ENCODE results near the gene DMKN. TPM values are rescaled to one million over a fixed set of nuclear protein-coding genes. Genes with fewer than 3 reads are reported as not detected.
"Not testable (repeated sequence)": the region's sequence is repeated elsewhere in the genome, so short reads cannot be mapped to it uniquely, and the experiment has no call there.

DMKN gene
- total RNA-seq, 1 experiment from 2014 or later = 19.6 TPM

DNA sequence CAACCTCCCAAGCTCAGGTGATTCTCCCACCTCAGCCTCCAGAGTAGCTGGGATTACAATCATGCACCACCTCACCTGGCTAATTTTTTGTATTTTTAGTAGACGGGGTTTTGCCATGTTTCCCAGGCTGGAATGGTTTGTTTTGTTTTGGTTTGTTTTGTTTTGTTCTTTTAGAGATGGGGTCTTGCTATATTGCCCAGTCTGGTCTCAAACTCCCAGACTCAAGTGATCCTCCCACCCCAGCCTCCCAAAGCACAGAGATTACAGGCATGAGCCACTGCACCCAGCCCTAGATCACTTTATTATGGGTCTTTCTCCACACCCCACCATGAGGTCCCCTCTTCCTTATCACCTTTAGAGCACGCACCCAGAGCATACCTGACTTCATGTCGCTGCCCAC lies 15.2 kb downstream of the DMKN start:
- no peak for DNase-seq (ENCODE audit: low spot score)

DNA sequence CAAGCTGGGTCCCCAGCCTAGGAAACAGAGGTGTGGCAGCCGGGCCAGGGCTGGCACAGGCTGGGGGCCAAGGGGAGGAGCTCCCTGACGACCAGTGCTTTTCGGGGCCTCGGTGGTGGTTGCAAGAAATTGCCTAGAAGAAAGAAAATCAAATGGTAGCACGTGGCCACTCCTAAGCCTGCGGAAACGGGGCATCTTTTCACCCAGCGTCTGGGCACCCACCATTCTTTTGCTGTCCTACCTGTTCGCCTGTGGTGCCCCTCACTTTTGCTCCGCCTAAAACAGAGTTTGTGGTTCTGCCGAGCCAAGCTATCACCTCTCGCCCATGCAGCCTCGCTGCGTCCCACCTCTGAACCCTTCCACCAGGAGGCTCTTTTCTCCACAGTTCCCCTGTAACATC lies 16.0 kb downstream of the DMKN start:
- DNase-seq (ENCODE audit: low spot score) = no peak

DNA sequence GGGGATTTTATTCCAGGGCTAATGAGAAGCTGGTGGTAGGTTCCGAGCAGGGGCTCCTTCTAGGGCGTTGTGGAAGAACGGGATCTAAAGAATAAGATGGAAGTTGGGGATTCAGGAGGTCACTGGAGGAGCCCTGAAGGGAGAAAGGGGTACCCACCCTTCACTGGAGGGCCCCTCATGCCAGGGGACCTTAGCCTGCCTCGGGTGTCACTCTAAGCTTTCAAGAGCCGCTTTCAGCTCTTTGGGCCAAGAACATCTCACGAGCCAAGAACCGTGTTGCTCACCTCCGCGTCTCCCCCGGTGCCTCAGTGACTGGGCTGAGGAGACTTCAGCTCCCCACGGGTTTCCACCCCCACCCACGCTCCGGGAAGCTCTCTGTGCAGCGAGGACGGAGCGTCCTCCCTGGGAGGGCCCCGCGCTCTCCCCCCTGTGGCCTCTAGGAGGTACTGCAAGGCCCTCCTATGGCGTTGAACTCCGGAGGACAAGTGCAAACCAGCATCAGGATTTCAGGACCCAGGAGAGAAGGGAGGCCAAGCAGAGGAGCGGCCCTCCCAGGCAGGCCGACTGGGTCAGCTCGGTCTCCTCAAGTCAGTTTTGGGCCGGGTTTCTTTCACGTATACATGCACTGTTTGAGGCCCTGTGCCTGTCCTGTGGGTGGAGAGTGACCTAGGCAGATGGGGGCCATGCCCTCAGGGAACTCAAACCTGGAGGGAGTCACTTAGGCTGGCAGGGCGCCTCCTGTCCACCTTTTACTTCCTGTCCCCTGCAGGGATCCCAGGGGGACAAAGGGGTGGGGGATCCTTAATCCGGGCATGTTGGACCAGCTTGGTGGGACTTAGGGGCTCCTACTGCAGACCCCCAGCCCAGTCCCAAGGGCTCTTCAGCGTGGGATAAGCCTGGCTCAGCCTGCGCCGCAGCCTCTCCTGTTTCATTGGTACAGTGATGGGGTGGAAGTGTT lies 18.1 kb downstream of the DMKN start:
- DNase-seq (ENCODE audit: low spot score) = peak; percentile 77

DNA sequence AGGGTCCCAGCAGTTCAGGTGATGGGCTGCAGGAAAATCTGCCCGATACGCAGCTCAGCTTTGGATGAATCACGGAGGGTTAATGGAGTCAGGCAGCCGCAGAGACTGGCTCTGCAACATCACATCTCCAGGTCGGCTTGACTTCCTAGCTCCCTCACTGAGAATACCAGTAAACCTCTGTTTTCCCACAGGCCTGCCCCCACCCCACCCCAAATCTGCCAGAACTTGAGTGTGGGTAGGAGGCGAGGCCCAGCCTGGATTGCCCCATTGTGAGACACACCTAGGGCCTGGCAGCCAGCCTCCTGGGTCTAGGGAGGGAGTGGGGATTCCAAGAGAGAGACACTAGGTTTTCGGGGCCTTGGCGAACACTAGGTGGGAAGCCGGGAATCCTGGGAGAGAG lies 19.5 kb downstream of the DMKN start:
- DNase-seq (ENCODE audit: low spot score) = no peak

DNA sequence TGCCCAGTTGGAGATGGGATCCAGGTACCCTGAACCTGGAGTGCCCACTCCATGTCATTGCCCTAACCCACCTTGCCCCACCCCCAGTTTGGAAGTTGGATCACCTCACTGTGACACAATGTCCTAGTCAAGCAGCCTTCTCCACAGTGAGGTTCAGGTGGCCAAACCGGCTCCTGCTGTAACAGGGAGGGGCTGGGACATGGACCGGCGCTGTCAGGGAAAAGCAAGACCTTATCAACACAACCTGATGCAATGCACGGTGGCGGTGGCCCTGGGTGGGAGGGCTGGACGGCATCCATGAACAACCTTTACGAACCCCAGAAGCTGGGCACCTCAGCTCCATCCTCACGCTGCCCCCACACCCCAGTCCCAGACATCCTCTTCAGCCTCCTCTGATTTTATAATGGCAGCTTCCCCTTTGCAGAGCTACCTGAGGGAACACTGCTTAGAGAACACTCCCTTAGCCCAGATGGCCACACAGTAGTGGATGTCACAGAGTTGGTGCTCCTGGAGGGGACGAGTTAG lies 21.6 kb downstream of the DMKN start:
- DNase-seq (ENCODE audit: low spot score) = no peak

DNA sequence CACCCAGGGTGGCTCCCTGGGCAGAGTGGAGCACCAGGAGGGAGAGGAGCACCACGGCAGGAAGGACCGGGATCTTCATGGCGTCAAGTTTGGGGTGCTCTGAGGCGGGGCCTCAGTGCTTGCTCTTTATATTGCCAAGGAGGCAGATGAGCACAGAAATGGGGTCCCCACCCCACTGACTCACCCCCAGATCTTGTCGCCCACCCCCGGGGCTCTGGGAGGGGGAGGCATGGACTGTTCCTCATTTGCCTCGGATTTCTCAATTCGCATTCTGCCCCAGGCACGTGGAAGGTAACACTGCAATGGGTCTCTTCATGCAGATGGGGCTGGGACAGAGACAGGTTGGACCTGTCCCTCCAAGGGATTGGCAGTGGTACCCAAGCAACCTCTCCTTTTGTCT lies 23.1 kb downstream of the DMKN start, which contains the start of gene KRTDAP:
Gene KRTDAP, minus strand, starts transcription at position 101 of the 400 bp plus-strand sequence. Its CDS starts 22 bp downstream, at position 79.
- no peak for DNase-seq (ENCODE audit: low spot score)

DNA sequence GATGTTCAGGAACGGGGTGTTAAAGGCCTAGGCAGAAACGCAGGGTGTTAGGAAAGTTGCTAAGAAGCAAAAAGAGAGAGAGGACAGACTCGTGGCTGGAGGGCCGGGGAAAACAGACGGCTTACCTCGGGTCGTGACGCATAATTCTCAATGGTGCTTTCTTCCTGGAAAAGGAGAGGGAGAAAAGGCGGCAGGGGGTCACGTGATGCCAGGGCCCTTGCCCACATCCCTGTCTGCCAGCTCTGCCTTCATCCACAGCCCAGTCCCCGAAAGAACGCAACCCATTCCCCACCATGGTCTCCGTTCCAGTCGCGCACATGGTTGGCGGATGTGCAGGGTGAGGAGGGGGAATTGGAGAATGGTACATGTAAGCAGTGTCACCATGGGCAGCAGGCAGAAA lies 24.8 kb downstream of the DMKN start:
- no peak for DNase-seq (ENCODE audit: low spot score)

DNA sequence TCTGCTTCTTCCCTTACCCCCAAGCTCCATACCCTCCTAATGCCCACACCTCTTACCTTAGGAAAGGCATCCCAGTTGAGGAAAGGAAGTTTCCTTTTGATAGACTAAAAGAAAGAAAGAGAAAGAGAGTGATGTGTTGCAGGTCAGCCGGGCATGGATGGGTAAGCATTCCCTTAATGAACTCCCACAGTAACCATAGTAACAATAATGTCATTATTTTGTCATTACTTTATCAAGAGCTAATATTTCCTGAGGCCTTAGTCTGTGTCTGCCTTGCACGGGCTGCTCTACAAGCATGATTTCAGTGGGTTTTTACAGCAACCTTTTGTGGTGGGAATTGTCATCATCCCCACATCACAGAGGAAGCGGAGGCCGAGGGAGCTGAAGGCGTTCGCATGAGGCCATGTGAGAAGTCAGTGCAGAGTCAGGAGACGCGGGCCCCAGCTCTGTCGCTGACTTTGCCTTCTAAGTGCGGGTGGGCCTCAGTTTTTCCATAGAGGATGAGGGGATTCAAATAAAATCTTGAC lies 25.7 kb downstream of the DMKN start:
- DNase-seq (ENCODE audit: low spot score) = no peak

DNA sequence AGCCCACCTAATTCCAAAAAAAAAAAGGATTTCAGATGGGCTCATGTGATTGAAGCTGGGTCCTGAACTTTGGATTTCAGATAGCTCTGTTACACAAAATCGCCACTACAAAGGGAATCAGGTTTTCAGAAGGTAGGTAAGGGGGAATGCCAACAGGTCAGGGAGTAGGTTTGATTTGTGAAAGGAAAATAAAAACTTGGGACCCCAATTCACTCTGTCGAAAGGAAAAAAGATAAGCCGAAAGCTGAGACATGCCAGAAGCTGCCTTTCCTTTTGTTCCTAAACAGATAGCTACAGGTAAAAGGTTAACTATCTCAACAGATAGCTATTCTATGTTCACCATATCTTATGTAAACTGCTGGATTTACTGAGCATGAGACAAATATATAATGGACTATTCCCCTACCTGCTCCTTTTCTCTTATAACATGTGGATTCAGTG lies 27.2 kb downstream of the DMKN start:
- no peak for DNase-seq (ENCODE audit: low spot score)

DNA sequence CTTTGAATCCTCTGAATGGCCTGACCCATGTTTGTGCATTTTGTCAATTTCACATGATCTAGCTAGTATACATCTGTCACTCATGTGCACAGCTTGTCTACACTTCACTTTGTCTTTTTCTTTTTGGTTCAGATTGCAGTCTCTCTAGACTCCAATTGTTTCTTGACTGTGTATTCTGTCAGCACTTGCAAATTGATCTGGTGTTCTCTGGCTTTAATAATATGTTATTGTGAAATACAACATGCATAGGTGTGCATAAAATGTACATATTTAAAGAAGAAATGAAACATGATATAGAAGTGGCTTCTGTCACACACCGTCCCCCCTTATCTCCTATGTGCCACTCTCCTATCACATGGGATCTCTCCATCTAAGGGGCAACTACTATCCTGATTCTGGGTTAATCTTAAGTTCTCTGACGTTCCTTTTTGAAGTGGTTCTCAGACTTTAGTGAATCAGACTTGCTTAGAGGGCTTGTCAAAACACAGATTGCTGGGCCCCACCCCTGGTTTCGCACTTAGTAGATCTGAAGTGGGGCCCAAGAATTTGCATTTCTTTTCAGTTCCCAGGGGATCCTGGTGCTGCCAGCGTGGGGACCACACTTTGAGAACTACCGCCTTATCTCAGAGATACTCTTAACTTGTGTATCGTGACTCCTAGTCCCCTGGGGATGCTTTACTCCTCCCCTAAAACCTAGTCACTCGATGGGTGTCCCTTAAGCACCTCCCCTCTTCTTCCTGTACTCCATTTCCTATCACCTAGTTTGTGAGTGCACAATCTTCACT lies 29.0 kb downstream of the DMKN start:
- DNase-seq (ENCODE audit: low spot score) = no peak

DNA sequence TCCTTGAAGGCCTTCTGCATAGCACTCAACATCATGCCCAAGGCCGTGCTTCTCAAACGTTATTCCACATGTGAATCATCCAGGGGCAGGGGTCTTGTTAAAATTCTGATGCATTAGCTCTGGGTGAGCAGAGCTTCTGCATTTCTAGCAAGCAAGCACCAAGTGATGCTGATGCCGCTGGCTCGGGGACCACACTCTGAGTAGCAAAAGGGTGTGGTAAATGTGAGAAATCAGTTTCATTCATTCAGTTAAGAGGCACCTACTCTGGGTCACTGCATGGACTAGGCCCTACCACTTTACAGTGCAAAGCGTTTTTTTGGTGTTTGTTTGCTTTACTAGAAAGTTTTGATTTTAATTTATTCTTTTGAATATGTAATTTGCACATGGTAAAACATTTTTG lies 30.4 kb downstream of the DMKN start:
- DNase-seq (ENCODE audit: low spot score) = no peak

DNA sequence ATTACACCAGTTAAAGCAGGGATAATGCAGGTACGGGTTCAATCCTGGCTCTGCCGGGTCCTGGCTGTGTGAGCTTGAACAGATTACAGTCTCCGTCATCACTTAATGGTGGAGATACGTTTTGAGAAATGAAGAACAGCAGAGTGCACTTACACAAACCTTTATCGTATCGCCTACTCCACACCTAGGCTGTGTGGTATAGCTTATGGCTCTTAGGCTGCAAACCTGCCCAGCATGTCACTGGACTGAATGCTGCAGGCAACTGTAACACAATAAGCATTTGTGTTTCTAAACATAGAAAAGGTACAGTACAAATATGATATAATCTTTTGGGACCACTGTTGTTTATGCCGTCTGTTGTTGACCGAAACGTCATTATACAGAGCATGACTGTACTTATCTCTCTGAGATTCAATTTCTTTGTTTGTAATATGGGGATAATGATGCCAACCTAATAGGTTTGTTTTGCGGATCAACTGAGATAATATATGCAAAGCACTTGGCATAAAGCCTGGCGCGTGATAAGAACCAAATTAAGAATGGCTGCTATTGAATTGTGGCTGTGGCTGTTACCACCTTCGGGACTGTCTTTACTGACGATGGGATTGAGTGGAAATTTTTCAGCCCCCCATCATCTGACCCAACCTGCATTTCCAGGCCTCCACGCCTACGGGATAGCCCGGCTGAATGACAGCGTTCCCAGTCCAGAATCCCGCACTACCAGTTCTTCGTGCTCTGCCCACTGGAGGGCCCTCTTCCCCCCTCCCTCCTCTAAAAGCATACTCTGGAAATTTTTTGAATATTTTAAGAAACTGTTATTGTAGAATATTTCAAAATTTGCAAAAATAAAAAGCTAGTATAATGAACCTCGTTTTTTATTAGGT lies 34.4 kb downstream of the DMKN start:
- no peak for DNase-seq (ENCODE audit: low spot score)

DNA sequence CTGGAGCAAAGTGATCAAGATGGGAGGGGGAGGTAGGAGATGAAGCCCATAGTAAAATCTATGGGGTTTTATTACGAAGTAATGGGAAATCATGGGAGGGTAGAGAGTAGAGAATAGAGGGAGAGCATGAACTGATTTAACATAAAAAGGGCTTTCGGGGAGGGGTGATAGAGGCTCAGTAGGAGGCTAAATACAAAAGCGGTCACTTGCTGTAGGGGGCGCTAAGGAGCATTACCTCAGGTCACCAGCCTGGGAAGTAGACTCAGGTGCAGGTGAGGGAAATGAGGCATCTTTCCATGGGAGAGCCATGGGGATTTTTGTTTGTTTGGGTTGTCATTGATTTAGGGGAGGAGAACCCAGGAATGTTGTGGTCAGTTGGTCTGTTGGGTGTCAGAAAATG lies 37.3 kb downstream of the DMKN start:
- DNase-seq (ENCODE audit: low spot score) = no peak

DNA sequence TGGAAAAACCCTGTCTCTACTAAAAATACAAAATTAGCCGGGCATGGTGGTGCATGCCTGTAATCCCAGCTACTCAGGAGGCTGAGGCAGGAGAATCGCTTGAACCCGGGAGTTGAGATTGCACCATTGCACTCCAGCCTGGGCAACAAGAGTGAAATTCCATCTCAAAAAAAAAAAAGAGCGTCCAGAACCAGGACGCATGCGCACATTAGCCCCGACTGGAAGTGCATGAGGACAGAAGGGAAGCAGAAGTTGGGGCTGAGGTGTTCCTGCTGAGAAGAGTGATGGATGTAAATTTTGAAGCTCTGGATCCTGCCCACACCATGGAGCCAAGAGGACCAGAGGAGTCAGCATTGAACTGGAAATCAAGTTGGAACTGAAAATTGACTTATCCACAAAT lies 38.9 kb downstream of the DMKN start:
- DNase-seq (ENCODE audit: low spot score) = not testable (repeated sequence)

DNA sequence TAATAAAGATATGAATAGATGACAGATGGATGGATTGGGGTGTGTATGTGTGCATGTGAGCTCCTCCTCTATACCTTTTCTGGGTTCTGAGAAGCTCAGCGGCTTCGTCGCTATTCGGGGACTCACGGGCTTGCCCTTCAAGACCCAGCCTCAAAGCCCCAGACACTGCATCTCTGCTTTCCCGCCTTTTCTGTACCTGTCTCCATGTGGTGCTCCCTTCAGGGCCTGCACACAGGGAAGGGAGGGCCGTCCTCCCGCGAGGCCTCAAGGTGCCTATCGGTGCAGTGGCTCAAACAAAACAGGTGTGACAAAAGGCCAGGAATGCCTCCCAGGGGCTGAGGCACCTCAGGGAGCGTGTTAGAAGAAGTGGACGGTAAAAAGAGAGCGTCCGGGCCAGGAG lies 39.3 kb downstream of the DMKN start:
- no peak for DNase-seq (ENCODE audit: low spot score)

DNA sequence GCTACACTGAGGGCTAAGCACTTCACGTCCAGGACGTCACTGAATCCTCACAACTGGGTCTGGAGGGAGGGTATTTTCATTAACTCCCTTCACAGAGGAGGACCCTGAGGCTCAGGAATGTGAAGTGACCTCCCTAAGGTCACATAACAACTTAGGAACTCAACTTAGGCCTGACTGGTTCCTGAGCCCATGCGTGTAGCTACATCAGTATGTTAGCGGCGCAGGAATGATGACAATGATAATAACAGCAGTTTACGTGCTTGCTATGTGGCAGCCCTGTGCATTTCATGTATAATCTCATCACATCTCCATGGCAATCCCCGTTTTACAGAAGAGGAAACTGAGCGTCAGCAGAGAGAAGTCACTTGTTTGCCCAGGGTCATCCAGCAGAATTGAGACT lies 41.5 kb downstream of the DMKN start:
- DNase-seq (ENCODE audit: low spot score) = no peak

DNA sequence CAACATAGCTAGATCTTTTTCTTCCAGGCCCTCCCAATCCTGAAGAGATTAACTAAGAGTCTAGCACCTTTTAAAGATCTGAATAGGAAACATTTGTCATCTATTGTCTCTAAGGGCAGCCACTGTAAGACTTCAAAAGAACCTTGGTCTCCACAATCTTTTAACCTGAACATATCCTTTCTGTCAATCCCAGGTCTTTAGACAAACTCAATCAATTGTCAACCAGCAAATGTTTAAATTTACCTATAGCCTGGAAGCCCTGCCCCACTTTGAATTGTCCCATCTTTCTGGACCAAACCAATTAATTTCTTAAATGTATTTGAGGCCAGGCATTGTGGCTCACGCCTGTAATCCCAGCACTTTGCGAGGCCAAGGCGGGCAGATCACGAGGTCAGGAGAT lies 42.4 kb downstream of the DMKN start:
- not testable (repeated sequence) for DNase-seq (ENCODE audit: low spot score)

DNA sequence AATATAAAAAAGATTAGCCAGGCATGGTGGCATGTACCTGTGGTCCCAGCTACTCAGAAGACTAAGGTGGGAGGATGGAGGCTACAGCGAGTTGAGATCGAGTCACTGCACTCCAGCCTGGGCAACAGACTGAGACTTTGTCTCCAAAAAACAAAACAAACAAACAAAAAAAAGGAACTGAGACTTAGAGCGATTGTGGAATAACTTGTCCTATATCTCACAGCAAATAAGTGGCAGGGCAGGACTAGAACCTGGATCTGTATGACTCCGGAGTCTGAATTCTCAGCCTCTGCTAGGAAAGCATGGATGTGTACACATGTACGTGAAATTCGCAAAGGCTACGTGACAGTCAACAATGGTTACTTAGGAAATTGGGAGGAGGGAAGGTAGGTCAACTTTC lies 43.3 kb downstream of the DMKN start:
- no peak for DNase-seq (ENCODE audit: low spot score)

DNA sequence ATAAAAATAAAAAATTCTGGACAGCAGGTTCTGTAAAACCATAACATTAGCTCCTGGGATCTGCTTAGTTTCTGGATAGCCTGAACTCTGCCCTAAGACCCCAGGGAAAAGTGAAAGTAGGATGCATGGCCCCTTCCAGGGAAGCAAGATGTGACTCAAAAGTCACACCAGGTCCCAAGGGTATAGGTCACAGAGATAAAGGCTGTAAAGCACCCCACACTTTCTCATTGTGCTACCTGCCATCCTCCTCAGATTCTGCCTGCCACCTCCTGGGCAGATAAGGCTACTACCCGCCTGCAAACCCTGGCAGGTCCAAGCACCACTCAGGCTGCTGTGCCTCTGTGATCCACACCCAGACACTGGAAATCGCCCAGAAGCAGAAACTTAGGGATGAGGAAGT lies 44.8 kb downstream of the DMKN start:
- DNase-seq (ENCODE audit: low spot score) = peak; percentile 68

DNA sequence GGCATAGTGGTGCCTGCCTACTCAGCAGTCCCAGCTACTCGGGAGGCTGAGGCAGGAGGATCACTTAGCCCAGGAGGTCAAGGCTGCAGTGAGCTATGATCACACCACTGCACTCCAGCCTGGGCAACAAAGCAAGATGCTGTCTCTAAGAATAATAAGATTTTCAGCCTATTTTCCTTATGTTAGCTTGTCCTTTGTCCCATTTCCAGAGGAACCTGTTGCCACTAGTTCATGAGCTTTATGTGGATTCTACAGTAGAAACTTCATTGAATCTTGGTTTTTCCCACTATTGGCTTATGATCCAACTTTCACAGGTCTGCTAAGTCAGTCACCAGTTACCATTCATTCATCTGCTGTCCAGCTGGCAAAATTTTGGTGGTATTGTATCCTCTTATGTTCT lies 47.2 kb downstream of the DMKN start:
- no peak for DNase-seq (ENCODE audit: low spot score)

DNA sequence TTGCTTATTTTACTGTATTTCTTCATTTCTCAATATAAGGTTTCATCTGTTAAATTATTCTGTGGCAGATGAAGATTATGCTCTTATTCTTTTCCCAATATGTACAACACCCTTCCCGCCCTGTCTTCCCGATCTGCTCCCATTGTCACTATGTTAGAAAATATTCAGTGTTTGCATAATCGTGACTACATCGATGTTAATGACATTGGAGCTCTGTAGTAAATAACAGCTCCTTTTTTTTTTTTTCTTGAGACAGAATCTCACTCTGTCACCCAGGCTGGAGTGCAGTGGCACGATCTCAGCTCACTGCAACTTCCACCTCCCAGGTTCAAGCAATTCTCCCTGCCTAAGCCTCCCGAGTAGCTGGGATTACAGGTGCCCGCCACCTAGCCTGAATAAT lies 50.5 kb downstream of the DMKN start:
- DNase-seq (ENCODE audit: low spot score) = not testable (repeated sequence)

All from H4 (cell line).